GM12891 (cell line): ENCODE results near the gene ACSF3.

ENCODE experiments used
- PAX5 ChIP-seq: IDR thresholded peaks from 2 replicates; pipeline ENCODE4 v1.6.1; 2011; ENCODE audit warnings: low read length, moderate library complexity, mild to moderate bottlenecking; ENCODE audit not compliant: insufficient read depth, severe bottlenecking
- POLR2A ChIP-seq: IDR thresholded peaks from 2 replicates; pipeline ENCODE4 v1.6.1; 2011; ENCODE audit warnings: low read depth, low read length, control low read depth
- POLR2AphosphoS5 ChIP-seq: IDR thresholded peaks from 2 replicates; pipeline ENCODE4 v1.6.1; 2011; ENCODE audit warnings: low read depth, low read length, control low read depth
- POU2F2 ChIP-seq: IDR thresholded peaks from 2 replicates; pipeline ENCODE4 v1.6.1; 2011; ENCODE audit warnings: low read depth, mild to moderate bottlenecking, control low read depth, low read length, moderate library complexity
- SPI1 ChIP-seq: IDR thresholded peaks from 2 replicates; pipeline ENCODE4 v1.6.1; 2011; ENCODE audit warnings: low read depth, low read length, control low read depth
- TAF1 ChIP-seq: IDR thresholded peaks from 2 replicates; pipeline ENCODE4 v1.6.1; 2011; ENCODE audit warnings: low read depth, low read length, control low read depth

GRCh38 chr16:89099905-89100304 is 6.3 kb downstream of the ACSF3 start:
- no peak for TF ChIP-seq POLR2A
- TF ChIP-seq POLR2AphosphoS5: no peak
- TF ChIP-seq TAF1: no peak
- TF ChIP-seq SPI1: no peak
- no peak for TF ChIP-seq POU2F2
- TF ChIP-seq PAX5: no peak
